HCT116 (cell line): ENCODE results near the gene SLC8A1.

Source experiments
- CEBPB ChIP-seq: IDR thresholded peaks from 2 replicates; pipeline ENCODE4 v1.6.1; 2012; ENCODE audit warnings: low read depth
- CTCF ChIP-seq, 3 experiments: fragments of 200-600 bp in 1 of 3; sonication (generic) in 1 of 3; IDR thresholded peaks in 2 of 3; conservative IDR thresholded peaks in 1 of 3; 2 replicates each; pipeline ENCODE4 v1.5.1; 2012 to 2017; ENCODE audit warnings: low read depth in 2 of 3, low read length in 2 of 3, antibody characterized with exemption in 1 of 3, borderline replicate concordance in 1 of 3, control low read depth in 1 of 3, mild to moderate bottlenecking in 1 of 3, mixed read lengths in 1 of 3, mixed run types in 1 of 3, moderate library complexity in 1 of 3; ENCODE audit not compliant: insufficient read depth in 1 of 3
- EZH2 ChIP-seq: fragments of 200-600 bp; sonication (generic); IDR thresholded peaks from 2 replicates; pipeline ENCODE4 v1.6.1; 2017; ENCODE audit warnings: antibody characterized with exemption, mixed run types
- MAX ChIP-seq: IDR thresholded peaks from 2 replicates; pipeline ENCODE4 v1.6.1; 2012
- POLR2A ChIP-seq: IDR thresholded peaks from 2 replicates; pipeline ENCODE4 v1.7.0; 2011; ENCODE audit warnings: borderline replicate concordance; ENCODE audit not compliant: insufficient read depth, insufficient read length; ENCODE audit errors: extremely low read depth
- POLR2AphosphoS5 ChIP-seq: IDR thresholded peaks from 2 replicates; pipeline ENCODE4 v1.6.1; 2011; ENCODE audit warnings: mild to moderate bottlenecking, low read depth, low read length, moderate library complexity
- REST ChIP-seq: IDR thresholded peaks from 2 replicates; pipeline ENCODE4 v1.6.1; 2012; ENCODE audit warnings: low read depth
- SIN3A ChIP-seq: IDR thresholded peaks from 2 replicates; pipeline ENCODE4 v1.6.1; 2012; ENCODE audit warnings: low read depth
- SP1 ChIP-seq: IDR thresholded peaks from 2 replicates; pipeline ENCODE4 v1.6.1; 2012; ENCODE audit warnings: low read depth

GRCh38 chr2:40274270-40274669, 177.6 kb downstream of the SLC8A1 start:
- TF ChIP-seq CTCF (IDR thresholded peaks at IDR 0.05 in 2 of 3, conservative IDR thresholded peaks at IDR 0.05 in 1 of 3; ENCODE audit: borderline replicate concordance in 1 of 3, insufficient read depth in 1 of 3, low read depth in 2 of 3, low read length in 2 of 3) (no peak), POLR2AphosphoS5 (no peak), REST (no peak), POLR2A (no peak), MAX (no peak), SP1 (no peak), EZH2 (no peak), CEBPB (no peak), SIN3A (no peak)
